DMS153 (cell line): ENCODE data around the gene SLFN5.
"Not testable (repeated sequence)": the region's sequence is repeated elsewhere in the genome, so short reads cannot be mapped to it uniquely, and the experiment has no call there.

Experiments
- DNase-seq: peaks from one replicate; lab custom pipeline; 2025; lab: John Stamatoyannopoulos, UW

SLFN5 gene

DNA sequence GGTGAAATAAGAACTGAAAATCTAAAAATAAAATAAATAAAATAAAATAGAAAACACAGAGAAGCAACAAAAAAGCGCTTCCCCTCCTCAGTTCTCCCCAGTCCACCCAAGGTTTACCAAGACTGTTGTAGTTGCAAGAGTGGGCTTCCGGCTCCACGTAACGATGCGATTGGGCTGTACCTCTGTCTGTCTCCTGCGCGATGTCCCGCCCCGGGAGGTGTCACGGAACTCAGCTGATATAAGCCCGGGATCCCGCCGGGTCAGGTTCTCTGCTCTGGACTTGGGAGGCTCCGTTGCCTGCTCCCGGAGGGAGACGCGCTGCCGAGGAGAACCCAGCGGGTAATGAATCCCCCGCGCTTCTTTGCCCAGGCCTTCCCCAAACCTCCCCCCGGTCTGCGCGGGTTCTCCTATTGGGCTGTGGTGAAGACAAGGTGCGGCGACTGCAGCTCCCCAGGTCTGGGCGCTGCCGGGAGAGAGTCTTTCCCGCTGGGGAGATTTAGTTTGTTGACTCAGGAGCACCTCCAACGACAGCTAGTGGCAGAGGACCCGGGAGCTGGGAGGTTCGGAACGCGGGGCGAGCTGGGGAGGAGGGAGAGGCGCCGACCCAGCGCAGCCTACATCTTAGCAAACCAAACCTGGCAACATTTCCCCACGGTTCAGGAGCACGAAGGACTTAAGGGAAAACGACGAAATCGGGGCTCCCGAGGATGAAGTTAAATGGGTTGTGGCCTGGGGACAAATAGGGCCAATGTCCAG, at the start of gene SLFN5:
Gene SLFN5, plus strand, starts transcription at position 268 of the 756 bp plus-strand sequence. CDS start 15,619 bp downstream, outside the sequence.
- DNase-seq, result peak; percentile 77

DNA sequence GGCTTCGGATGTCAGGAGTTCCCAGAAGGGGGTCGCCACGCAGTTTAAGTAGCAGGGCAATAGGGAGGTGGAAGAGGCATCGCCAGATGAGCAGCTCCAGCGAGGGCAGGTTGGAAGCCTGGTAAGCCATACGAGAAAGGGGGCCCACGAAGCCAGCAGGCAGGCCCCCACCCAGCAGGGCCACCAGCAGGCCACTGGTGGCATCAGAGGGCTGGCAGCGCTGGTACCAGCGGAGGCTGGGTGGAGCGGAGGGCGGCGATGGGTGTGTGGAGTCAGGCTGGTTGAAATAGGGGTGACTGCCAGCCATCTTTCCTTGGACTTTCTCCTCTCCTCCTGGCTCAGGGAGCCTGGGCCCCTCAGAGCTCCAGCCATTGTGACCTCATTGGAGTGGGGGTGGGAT, 48.9 kb upstream of the SLFN5 start, which contains the start of gene SLC35G3:
Gene SLC35G3, minus strand, starts transcription at position 393 of the 400 bp plus-strand sequence. Its CDS starts 86 bp downstream, at position 307.
- DNase-seq, result not testable (repeated sequence)

DNA sequence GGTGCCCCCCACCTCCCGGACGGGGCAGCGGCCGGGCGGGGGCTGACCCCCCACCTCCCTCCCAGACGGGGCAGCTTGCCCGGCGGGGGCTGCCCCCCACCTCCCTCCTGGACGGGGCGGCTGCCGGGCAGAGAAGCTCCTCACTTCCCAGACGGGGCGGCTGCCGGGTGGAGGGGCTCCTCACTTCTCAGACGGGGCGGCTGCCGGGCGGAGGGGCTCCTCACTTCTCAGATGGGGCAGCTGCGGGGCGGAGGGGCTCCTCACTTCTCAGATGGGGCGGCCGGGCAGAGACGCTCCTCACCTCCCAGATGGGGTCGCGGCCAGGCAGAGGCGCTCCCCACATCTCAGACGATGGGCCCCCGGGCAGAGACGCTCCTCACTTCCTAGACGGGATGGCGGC, 47.8 kb upstream of the SLFN5 start:
- not testable (repeated sequence) for DNase-seq

DNA sequence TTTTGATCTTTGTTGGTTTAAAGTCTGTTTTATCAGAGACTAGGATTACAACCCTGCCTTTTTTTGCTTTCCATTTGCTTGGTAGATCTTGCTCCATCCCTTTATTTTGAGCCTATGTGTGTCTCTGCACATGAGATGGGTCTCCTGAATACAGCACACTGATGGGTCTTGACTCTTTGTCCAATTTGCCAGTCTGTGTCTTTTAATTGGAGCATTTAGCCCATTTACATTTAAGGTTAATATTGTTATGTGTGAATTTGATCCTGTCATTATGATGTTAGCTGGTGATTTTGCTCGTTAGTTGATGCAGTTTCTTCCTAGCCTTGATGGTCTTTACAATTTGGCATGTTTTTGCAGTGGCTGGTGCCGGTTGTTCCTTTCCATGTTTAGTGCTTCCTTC, 40.3 kb upstream of the SLFN5 start:
- not testable (repeated sequence) for DNase-seq

DNA sequence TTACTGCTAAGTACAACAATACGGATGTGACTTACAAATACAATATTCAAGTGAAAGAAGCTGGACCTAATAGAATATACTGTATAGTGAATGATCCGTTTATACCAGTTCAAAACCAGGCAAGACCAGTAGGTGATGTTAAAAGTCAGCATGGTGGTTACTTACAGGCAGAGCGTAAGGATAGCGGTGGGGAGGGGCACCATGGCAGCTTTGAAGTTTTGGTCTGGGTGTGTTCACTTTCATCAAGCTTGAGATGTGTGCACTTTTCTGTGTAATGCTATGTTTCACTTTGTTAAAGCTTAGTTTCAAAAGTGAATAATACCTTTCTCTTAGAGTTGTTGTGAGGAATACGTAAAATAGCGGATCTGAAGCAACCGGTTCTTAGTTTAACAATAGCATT, 32.1 kb upstream of the SLFN5 start:
- no peak for DNase-seq

- DNase-seq, result no peak
These were observed 30.2 kb upstream of the SLFN5 start for GRCh38 chr17:35212668-35213067.

GRCh38 chr17:35213412-35213940, 29.4 kb upstream of the SLFN5 start:
- no peak for DNase-seq

GRCh38 chr17:35214192-35214591, 28.7 kb upstream of the SLFN5 start:
- no peak for DNase-seq

DNA sequence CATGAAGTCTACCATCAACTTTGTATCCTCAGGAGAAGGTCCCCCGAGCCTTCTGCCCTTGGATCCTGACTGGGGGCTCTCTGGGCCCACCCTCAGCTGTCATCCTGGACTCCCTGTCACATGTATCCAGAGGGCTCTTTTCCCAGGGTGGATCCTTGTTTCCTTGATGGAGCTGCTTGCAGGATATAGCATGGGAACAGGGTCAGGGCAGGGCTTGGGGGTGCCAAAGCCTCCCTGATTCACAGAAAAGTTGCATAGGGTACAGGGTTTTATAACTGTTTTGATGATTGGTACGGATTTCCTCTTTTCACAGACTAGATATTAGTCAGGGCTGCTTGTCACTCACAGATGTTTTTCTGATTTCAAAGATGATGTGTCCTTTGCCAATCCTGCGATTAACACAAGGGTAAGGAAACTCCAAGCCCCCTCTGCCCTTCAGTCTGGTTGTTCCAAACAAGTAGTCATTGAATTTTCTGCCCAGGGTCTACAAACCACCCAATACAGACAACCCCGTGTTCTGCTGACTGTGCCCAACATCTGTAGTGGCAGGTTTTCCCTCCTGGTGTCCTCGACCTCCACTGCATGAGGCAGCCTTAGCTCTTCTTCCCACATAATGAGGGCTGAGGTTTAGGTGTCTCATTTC, 28.1 kb upstream of the SLFN5 start:
- DNase-seq, result no peak

- no peak for DNase-seq
These were observed 25.8 kb upstream of the SLFN5 start for GRCh38 chr17:35217107-35217506.

DNA sequence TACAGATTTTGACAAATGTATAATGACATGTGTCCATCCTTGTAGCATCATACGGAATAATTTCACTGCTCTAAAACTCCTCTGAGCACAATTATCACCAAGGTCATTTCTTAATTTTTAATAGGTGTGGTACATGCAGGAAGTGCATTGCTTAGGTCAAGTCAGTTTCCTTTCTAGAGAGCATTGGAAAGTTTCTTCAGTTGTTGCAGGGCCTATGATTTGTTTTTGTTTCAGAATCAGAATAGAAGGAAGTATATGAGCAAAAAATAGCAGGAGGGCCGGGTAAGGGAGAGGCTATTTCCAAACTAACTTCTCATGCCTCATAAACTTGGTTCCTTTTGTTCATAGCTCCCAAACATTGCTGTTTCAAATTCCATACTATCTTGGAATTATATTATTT, 24.0 kb upstream of the SLFN5 start:
- DNase-seq, result no peak

- DNase-seq, result no peak
These were observed 20.4 kb upstream of the SLFN5 start for GRCh38 chr17:35222452-35222851.

DNA sequence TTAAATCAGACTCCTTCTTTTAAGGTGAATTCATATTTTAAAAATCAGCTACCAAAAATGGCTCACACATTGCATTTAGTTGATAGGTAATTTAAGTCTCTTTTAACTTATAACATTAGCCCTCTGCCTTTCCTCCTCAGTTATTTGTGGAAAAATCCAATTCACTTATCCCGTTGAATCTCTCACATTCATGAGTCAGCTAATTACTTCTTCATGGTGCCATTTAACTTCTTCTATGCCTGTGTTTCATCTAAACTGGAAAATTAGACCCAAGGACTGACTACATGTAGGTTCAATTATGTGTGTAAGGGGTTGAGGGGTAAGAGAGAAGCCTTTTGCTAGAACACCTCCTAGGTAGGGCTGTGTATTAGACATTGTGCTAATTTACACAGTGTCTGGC, 18.4 kb upstream of the SLFN5 start:
- no peak for DNase-seq

DNA sequence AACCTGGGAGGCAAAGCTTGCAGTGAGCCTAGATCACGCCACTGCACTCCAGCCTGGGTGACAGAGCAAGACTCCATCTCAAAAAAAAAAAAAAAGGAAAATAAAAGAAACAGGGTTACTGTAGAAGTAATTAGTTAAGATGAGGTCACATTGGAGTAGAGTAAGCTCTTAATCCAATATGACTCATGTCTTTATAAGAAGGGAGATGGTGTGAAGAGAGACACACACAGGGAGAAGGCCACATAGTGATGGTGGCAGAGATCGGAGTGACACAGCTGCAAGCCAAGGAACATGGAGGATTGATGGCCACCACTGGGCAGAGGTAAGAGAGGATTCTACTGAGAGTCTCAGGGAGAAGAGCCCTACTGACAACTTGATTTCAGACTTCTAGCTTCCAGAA, 15.3 kb upstream of the SLFN5 start:
- DNase-seq, result no peak

DNA sequence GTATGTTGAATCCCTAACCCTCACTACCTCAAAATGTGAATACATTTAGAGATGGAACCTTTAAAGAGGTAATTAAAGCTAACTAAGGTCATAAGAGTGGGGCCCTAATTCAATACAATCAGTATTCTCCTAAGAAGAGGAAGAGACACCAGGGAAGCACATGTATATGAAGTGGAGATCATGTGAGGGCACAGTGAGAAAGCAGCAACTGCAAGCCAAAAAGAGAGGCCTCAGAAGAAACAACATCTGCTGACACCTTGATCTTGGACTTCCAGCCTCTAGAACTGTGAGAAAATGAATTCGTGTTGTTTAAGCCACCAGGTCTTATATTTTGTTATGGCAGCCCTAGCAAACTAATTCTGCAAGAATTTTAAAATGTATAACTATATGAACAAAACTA, 13.2 kb upstream of the SLFN5 start:
- DNase-seq, result no peak

- DNase-seq, result not testable (repeated sequence)
These were observed 8.6 kb upstream of the SLFN5 start for GRCh38 chr17:35234315-35234714.

GRCh38 chr17:35235289-35235688, 7.6 kb upstream of the SLFN5 start:
- no peak for DNase-seq

DNA sequence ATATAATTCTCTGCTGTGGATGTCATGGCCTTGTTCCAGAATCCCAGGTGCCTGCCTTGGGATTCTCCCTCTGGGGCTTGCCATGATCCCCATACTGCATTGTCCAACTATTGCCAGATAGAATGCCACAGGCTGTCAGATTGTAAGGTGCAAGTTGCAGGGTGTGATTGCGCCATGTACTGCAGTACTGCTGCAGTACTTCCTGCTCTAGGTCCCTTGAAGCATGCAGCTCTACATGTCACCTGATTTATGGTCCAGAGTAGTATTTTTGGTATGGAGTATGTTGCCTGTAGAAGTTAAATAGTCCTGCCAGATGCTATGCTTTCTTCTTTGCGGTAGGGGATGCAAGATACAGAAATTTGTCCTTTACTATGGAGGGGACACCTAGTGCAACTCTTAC, 7.0 kb upstream of the SLFN5 start:
- DNase-seq, result no peak

- DNase-seq, result no peak
These were observed 6.1 kb upstream of the SLFN5 start for GRCh38 chr17:35236821-35237220.

- DNase-seq, result no peak
These were observed 4.1 kb upstream of the SLFN5 start for GRCh38 chr17:35238821-35239220.

GRCh38 chr17:35239823-35240222, 3.0 kb upstream of the SLFN5 start:
- DNase-seq, result no peak

DNA sequence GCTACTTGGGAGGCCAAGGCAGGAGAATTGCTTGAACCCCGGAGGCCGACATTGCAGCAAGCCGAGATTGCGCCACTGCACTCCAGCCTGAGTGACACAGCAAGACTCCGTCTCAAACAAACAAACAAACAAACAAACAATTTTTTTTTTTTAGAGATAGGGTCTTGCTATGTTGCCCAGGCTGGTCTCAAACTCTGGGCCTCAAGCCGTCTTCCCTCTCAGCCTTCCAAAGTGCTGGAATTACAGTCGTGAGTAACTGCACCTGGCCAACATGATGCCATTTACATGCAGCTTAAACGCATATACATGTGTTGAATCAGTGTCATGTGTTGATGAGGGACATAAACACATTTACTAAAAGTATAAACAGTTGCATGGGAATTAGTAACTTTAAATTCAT, 2.0 kb upstream of the SLFN5 start:
- DNase-seq, result no peak

DNA sequence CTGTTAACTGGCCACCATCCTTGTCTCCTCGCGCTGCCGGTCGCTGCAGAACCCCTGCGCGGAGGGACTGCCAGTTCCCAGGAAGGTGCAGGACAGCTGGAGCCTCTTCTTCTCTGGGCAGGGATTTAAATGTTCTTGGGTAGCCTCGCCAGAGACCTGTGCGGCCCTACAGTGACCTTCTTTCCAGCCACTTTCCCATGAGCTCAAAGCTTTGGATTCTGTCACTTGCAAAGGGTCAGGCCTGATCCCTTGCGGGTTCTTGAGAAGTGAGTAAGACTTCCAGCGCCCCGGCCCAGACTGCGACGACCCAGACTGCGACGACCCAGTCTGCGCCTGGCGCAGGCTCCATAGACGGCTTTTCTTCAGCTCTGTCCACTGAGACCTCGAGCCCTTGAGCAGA, 1.4 kb upstream of the SLFN5 start:
- DNase-seq, result no peak
